Neural cell (in vitro differentiated cells): ENCODE data around the gene HACL1.

ENCODE experiments used
- CTCF ChIP-seq: fragments of 450-650 bp; IDR thresholded peaks from 2 replicates; pipeline ENCODE4 v1.5.1; 2014; ENCODE audit warnings: antibody characterized with exemption, mild to moderate bottlenecking, moderate library complexity; ENCODE audit not compliant: poor library complexity, severe bottlenecking
- EP300 ChIP-seq: fragments of 450-650 bp; conservative IDR thresholded peaks from 2 replicates; pipeline ENCODE4 v1.6.1; 2014; ENCODE audit warnings: antibody characterized with exemption, mild to moderate bottlenecking, moderate library complexity; ENCODE audit not compliant: poor library complexity, severe bottlenecking
- EZH2 ChIP-seq: fragments of 200-600, 300-800 bp; shearing (Covaris generic), sonication (generic); IDR thresholded peaks from 2 replicates; pipeline ENCODE4 v1.6.1; 2014; ENCODE audit warnings: antibody characterized with exemption, low read length, borderline replicate concordance, mild to moderate bottlenecking; ENCODE audit not compliant: insufficient read depth, poor library complexity, severe bottlenecking
- MXI1 ChIP-seq: fragments of 450-650 bp; conservative IDR thresholded peaks from 2 replicates; pipeline ENCODE4 v1.6.1; 2014; ENCODE audit warnings: antibody characterized with exemption, mild to moderate bottlenecking; ENCODE audit not compliant: poor library complexity, severe bottlenecking
- POLR2AphosphoS5 ChIP-seq: IDR thresholded peaks from 2 replicates; pipeline ENCODE4 v1.6.1; 2012
- RAD21 ChIP-seq: fragments of 450-650 bp; conservative IDR thresholded peaks from 2 replicates; pipeline ENCODE4 v1.6.1; 2014; ENCODE audit warnings: antibody characterized with exemption, mild to moderate bottlenecking, moderate library complexity
- REST ChIP-seq: IDR thresholded peaks from 2 replicates; pipeline ENCODE4 v1.6.1; 2012; ENCODE audit warnings: borderline replicate concordance
- SMC3 ChIP-seq: fragments of 450-650 bp; conservative IDR thresholded peaks from 2 replicates; pipeline ENCODE4 v1.6.1; 2014; ENCODE audit warnings: antibody characterized with exemption, mild to moderate bottlenecking, moderate library complexity; ENCODE audit not compliant: poor library complexity
- TAF1 ChIP-seq: IDR thresholded peaks from 2 replicates; pipeline ENCODE4 v1.6.1; 2012; ENCODE audit warnings: low read depth

- TF ChIP-seq EZH2 (no peak), MXI1 (no peak), CTCF (no peak), EP300 (no peak), POLR2AphosphoS5 (no peak), SMC3 (no peak), TAF1 (no peak), RAD21 (no peak), REST (no peak)
These were observed 45.6 kb upstream of the HACL1 start for GRCh38 chr3:15646851-15647511.
